ENCODE measurements around the gene KIAA1671. TPM values are rescaled to one million over a fixed set of nuclear protein-coding genes. Genes with fewer than 3 reads are reported as not detected.

KIAA1671 gene
- total and polyA plus RNA-seq, 9 of the 15 experiments (the other 6 are each of a cell fraction or from before 2014, with no cell fraction given) = under 0.01 to 0.11 (median 0.02) TPM; not detected in 5

- Histone ChIP-seq H3K9me1 (ENCODE audit: control insufficient read depth, insufficient read depth, low read length) (no peaks in the 10 kb centered on the region), H4K20me1 (replicated peaks; ENCODE audit: control insufficient read depth, insufficient read depth, low read length) (no peaks in the 10 kb centered on the region; the same call in 1 of the 2 replicates), H3K79me2 (ENCODE audit: control insufficient read depth, insufficient read depth, low read length) (no peaks in the 10 kb centered on the region), H3K9me3 (replicated peaks; ENCODE audit: control insufficient read depth, insufficient read depth, low read depth, low read length) (no peaks in the 10 kb centered on the region), H3K4me2 (ENCODE audit: insufficient read depth, low read length) (no peak overlapping the region), H3K4me1 (replicated peaks in 1 of 2; ENCODE audit: control insufficient read depth in 2 of 2, insufficient read depth in 2 of 2, low read length in 2 of 2) (no peaks in the 10 kb centered on the region), H3K4me3 (no peak overlapping the region), H3K9ac (ENCODE audit: insufficient read depth in 1 of 2, low read depth in 2 of 2, low read length in 2 of 2) (no peak overlapping the region), H3K27me3 (ENCODE audit: control insufficient read depth in 2 of 2, insufficient read depth in 2 of 2, low read length in 2 of 2) (peaks cover 0 to 8% of the 10 kb centered on the region in 2 experiments; a peak in 1 of 5 replicates), H3K36me3 (ENCODE audit: control insufficient read depth, insufficient read depth, low read length) (no peaks in the 10 kb centered on the region), H2AFZ (ENCODE audit: low read depth, low read length) (no peak overlapping the region), H3K27ac (ENCODE audit: extremely low read depth, low read depth, low read length) (no peak overlapping the region)
- ChIA-PET CTCF (ENCODE audit: low intra/inter-chr PET ratio) (no interaction called here), POLR2A (no interaction called here)
- intact Hi-C loops (cut with micrococcal nuclease) (no loop called here), in situ Hi-C loops (cut with MboI) (no loop called here)
- BruUV-seq (replicated peaks) = no TSS peak
- DNase-seq (ENCODE audit: extremely low read depth in 1 of 4, low spot score in 3 of 4) (peak in 2 of 4 experiments; percentile 33 to 40), ATAC-seq (no peak), FAIRE-seq (no peak)
- WGBS (ENCODE audit: insufficient coverage, low coverage, missing lambda C conversion rate) = 0% methylated on average over 3 of the region's 3 CpGs
- TF ChIP-seq MIER1 (IDR thresholded peaks at IDR 0.05; ENCODE audit: low read depth) (peak; percentile 81), USF2 (CRISPR knock-in tag; IDR thresholded peaks at IDR 0.05) (no peak), SLC30A9 (CRISPR knock-in tag; IDR thresholded peaks at IDR 0.05) (no peak), REST (IDR thresholded peaks at IDR 0.05; ENCODE audit: borderline replicate concordance) (peak; percentile 96), REST (CRISPR knock-in tag; IDR thresholded peaks at IDR 0.05; ENCODE audit: low read depth) (peak; percentile 84), EHMT2 (IDR thresholded peaks at IDR 0.05) (peak; percentile 82; the same call in 1 of the 2 replicates)
Observed at GRCh38 chr22:25193548-25193947, 241.0 kb downstream of the KIAA1671 start.
